ENCODE results near the gene ARL15. TPM values are rescaled to one million over a fixed set of nuclear protein-coding genes. Genes with fewer than 3 reads are reported as not detected.

Gene ARL15
- total RNA-seq, 4 donors from 2014 or later, result 10.6 to 24.0 (median 18.9) TPM

DNA sequence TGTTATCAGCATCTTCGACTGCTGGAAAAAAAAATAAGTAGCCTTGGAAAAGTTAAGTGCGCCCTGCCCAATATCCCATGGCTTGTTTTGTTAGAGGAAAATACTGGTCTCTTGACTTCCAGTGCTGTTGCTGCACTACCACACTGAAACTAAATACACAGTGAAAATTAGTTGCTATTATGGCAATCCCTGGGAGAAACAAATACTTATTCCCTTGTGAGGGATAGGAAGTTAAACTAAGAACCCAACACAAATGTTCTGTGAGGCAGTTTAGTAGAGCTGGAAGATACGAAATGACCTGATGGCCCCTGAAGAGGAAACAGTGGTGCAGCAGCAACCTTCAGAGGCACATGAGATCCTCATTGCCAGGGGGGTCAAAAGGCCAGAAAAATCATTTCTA, 164.0 kb downstream of the ARL15 start:
- no peak overlapping the region for H3K27ac ChIP-seq
- no peak for TF ChIP-seq POLR2A (IDR thresholded peaks at IDR 0.05)
- no peak for TF ChIP-seq EP300 (IDR thresholded peaks at IDR 0.05)
- TF ChIP-seq, protein P1, sequence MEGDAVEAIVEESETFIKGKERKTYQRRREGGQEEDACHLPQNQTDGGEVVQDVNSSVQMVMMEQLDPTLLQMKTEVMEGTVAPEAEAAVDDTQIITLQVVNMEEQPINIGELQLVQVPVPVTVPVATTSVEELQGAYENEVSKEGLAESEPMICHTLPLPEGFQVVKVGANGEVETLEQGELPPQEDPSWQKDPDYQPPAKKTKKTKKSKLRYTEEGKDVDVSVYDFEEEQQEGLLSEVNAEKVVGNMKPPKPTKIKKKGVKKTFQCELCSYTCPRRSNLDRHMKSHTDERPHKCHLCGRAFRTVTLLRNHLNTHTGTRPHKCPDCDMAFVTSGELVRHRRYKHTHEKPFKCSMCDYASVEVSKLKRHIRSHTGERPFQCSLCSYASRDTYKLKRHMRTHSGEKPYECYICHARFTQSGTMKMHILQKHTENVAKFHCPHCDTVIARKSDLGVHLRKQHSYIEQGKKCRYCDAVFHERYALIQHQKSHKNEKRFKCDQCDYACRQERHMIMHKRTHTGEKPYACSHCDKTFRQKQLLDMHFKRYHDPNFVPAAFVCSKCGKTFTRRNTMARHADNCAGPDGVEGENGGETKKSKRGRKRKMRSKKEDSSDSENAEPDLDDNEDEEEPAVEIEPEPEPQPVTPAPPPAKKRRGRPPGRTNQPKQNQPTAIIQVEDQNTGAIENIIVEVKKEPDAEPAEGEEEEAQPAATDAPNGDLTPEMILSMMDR (IDR thresholded peaks at IDR 0.05), result no peak
- no peak for TF ChIP-seq POLR2AphosphoS5 (IDR thresholded peaks at IDR 0.05)
- no peak overlapping the region for H3K4me3 ChIP-seq
- no peaks in the 10 kb centered on the region for H3K9me3 ChIP-seq
- no peak for ATAC-seq
- H3K36me3 ChIP-seq, result no peaks in the 10 kb centered on the region
- 25 to 61% methylated on average over 3 of the region's 3 CpGs for WGBS, 2 donors (ENCODE audit: low coverage in 1 of 2)
- H3K27me3 ChIP-seq, result no peaks in the 10 kb centered on the region
- peaks cover 0 to 18% (median 0%) of the 10 kb centered on the region in 3 donors for H3K4me1 ChIP-seq

- TF ChIP-seq POLR2AphosphoS5 (IDR thresholded peaks at IDR 0.05) (no peak), POLR2A (IDR thresholded peaks at IDR 0.05) (no peak), EP300 (IDR thresholded peaks at IDR 0.05) (no peak)
- TF ChIP-seq, protein P1 (IDR thresholded peaks at IDR 0.05), result no peak
- Histone ChIP-seq H3K4me1 (peaks cover 0 to 10% (median 0%) of the 10 kb centered on the region in 3 donors), H3K4me3 (no peak overlapping the region), H3K27me3 (no peaks in the 10 kb centered on the region), H3K27ac (no peak overlapping the region), H3K9me3 (no peaks in the 10 kb centered on the region), H3K36me3 (no peaks in the 10 kb centered on the region)
- no peak for ATAC-seq
- WGBS, 2 donors (ENCODE audit: low coverage in 1 of 2), result 74 to 81% methylated on average over 2 of the region's 2 CpGs
These were observed 170.0 kb downstream of the ARL15 start for GRCh38 chr5:54140247-54140840.

GRCh38 chr5:54136516-54137440, 173.6 kb downstream of the ARL15 start:
- H3K4me3 ChIP-seq, result no peak overlapping the region
- H3K27ac ChIP-seq, result no peak overlapping the region
- H3K27me3 ChIP-seq, result no peaks in the 10 kb centered on the region
- no peaks in the 10 kb centered on the region for H3K9me3 ChIP-seq
- TF ChIP-seq POLR2A (IDR thresholded peaks at IDR 0.05) (no peak), EP300 (IDR thresholded peaks at IDR 0.05) (no peak), POLR2AphosphoS5 (IDR thresholded peaks at IDR 0.05) (no peak)
- TF ChIP-seq, protein P1 (IDR thresholded peaks at IDR 0.05), result no peak
- H3K36me3 ChIP-seq, result no peaks in the 10 kb centered on the region
- 55 to 69% methylated on average over 4 of the region's 5 CpGs for WGBS, 2 donors (ENCODE audit: low coverage in 1 of 2)
- peaks cover 0 to 10% (median 0%) of the 10 kb centered on the region in 3 donors for H3K4me1 ChIP-seq
- ATAC-seq, result no peak

- WGBS, 2 donors (ENCODE audit: low coverage in 1 of 2), result 29 to 31% methylated on average over 2 of the region's 2 CpGs
- H3K9me3 ChIP-seq, result no peaks in the 10 kb centered on the region
- no peak for ATAC-seq
- H3K36me3 ChIP-seq, result no peaks in the 10 kb centered on the region
- H3K27ac ChIP-seq, result no peak overlapping the region
- TF ChIP-seq POLR2A (IDR thresholded peaks at IDR 0.05) (no peak), EP300 (IDR thresholded peaks at IDR 0.05) (no peak), POLR2AphosphoS5 (IDR thresholded peaks at IDR 0.05) (no peak)
- TF ChIP-seq, protein P1 (IDR thresholded peaks at IDR 0.05), result no peak
- no peaks in the 10 kb centered on the region for H3K27me3 ChIP-seq
- peaks cover 0 to 10% (median 0%) of the 10 kb centered on the region in 3 donors for H3K4me1 ChIP-seq
- no peak overlapping the region for H3K4me3 ChIP-seq
These were observed 175.3 kb downstream of the ARL15 start for GRCh38 chr5:54135042-54135441.
